Nucleus accumbens (tissue), 56 donors: ENCODE data around the gene ACTR2.
"Not testable (repeated sequence)": the region's sequence is repeated elsewhere in the genome, so short reads cannot be mapped to it uniquely, and the experiment has no call there.

ENCODE experiments used
- DNase-seq, 56 donors: peaks; one replicate each; lab custom pipeline; 2025; lab: John Stamatoyannopoulos, UW

The ACTR2 gene

GRCh38 chr2:65227456-65228262 lies at the start of gene ACTR2:
Gene ACTR2 (plus strand): TSS chr2:65227831. CDS start chr2:65227910, 79 bp downstream.
- peak; percentile 67 to 98 (median 94) for DNase-seq

- no peak for DNase-seq
These were observed 45.1 kb upstream of the ACTR2 start for GRCh38 chr2:65182570-65182969.

GRCh38 chr2:65183406-65183805 lies 44.2 kb upstream of the ACTR2 start:
- not testable (repeated sequence) for DNase-seq

- no peak for DNase-seq
These were observed 42.6 kb upstream of the ACTR2 start for GRCh38 chr2:65185012-65185411.

- no peak for DNase-seq
These were observed 41.4 kb upstream of the ACTR2 start for GRCh38 chr2:65186093-65186868.

- DNase-seq, result peak in 50 of 56 donors; percentile 12 to 82 (median 50)
These were observed 40.5 kb upstream of the ACTR2 start for GRCh38 chr2:65186872-65187851.

- DNase-seq, result no peak
These were observed 34.2 kb upstream of the ACTR2 start for GRCh38 chr2:65193446-65193845.

GRCh38 chr2:65198737-65199136 lies 28.9 kb upstream of the ACTR2 start:
- DNase-seq, result peak in 29 of 56 donors; percentile 2 to 74 (median 26)

GRCh38 chr2:65199166-65199565 lies 28.5 kb upstream of the ACTR2 start:
- DNase-seq, result no peak

GRCh38 chr2:65199891-65200290 lies 27.7 kb upstream of the ACTR2 start:
- DNase-seq, result no peak

- peak in 7 of 56 donors; percentile 1 to 11 (median 5) for DNase-seq
These were observed 23.0 kb upstream of the ACTR2 start for GRCh38 chr2:65204461-65205210.

- no peak for DNase-seq
These were observed 15.5 kb upstream of the ACTR2 start for GRCh38 chr2:65212115-65212514.

GRCh38 chr2:65212619-65213018 lies 15.0 kb upstream of the ACTR2 start:
- DNase-seq, result no peak

GRCh38 chr2:65213035-65213434 lies 14.6 kb upstream of the ACTR2 start:
- DNase-seq, result no peak

- no peak for DNase-seq
These were observed 13.3 kb upstream of the ACTR2 start for GRCh38 chr2:65214361-65214760.

- DNase-seq, result no peak
These were observed 12.8 kb upstream of the ACTR2 start for GRCh38 chr2:65214843-65215242.

- no peak for DNase-seq
These were observed 11.7 kb upstream of the ACTR2 start for GRCh38 chr2:65215946-65216345.

GRCh38 chr2:65220432-65221131 lies 7.0 kb upstream of the ACTR2 start:
- no peak for DNase-seq

- DNase-seq, result not testable (repeated sequence)
These were observed 6.4 kb upstream of the ACTR2 start for GRCh38 chr2:65221275-65221674.
